ENCODE results near the gene UBE2I.

Gene UBE2I

DNA sequence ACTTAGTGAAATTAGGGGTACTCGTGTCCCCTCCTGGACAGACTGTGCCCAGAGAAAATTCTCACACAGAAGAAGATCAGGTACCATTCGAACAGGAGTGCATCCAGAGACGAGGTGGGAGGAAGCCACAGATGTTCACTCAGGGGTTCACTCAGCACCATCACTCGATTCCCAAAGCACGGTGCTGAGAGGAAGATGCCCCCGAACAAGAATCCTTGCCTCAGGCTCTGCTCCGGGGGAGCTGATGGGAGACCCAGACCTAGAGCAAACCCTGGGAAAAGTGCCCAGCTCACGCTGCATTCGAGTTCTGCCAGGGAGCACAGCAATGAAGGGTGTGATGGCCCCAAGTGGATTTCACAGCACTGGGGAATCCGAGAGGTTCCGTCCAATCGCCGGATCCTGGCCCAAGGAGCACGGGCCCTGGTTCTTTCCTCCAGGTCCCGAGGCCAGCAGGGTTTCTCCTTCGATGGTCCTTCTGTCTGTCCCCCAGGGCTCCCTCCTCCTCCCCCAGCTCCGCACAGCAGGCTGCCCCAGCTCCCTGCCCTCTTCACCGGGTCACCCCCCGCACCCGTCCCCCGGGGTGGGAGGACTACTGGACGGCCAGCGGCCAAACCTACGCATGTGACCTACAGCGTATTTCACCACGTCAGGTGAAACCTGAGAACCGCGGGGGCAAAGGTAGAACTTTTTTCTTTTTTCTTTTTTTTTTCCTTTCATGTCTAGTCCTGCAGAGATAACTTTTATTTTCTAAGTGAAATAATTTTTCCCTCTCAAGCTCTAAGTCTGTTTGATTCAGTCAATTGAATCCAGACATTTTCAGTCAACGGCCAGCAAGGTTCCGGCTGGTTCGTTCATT, 10.2 kb upstream of the UBE2I start:
- TF ChIP-seq TAF1 (IDR thresholded peaks at IDR 0.05; ENCODE audit: borderline replicate concordance, low read depth, low read length) (no peak), POLR2AphosphoS5 (IDR thresholded peaks at IDR 0.05; ENCODE audit: low read depth, low read length) (no peak), POLR2A (IDR thresholded peaks at IDR 0.05; ENCODE audit: low read depth, low read length) (no peak)
- FAIRE-seq (no peak), DNase-seq (ENCODE audit: insufficient read length) (no peak)

DNA sequence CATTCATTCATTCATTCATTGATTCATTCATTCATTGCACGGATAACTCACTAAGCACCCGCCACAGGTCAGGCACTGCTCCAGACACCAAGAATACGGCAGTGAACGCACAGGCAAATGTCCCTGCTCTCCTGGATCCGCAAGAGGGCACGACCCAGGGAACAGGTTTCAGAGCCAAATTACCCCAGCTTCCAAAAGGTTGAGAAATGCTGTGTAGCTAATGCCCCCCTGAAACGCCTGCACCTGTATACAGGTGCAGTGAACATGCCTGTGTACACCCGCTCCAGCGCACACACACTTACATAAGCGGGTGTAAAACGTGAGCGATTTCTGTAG, 9.6 kb upstream of the UBE2I start:
- DNase-seq (ENCODE audit: insufficient read length) (no peak), FAIRE-seq (no peak)
- TF ChIP-seq POLR2A (IDR thresholded peaks at IDR 0.05; ENCODE audit: low read depth, low read length) (no peak), TAF1 (IDR thresholded peaks at IDR 0.05; ENCODE audit: borderline replicate concordance, low read depth, low read length) (no peak), POLR2AphosphoS5 (IDR thresholded peaks at IDR 0.05; ENCODE audit: low read depth, low read length) (no peak)

DNA sequence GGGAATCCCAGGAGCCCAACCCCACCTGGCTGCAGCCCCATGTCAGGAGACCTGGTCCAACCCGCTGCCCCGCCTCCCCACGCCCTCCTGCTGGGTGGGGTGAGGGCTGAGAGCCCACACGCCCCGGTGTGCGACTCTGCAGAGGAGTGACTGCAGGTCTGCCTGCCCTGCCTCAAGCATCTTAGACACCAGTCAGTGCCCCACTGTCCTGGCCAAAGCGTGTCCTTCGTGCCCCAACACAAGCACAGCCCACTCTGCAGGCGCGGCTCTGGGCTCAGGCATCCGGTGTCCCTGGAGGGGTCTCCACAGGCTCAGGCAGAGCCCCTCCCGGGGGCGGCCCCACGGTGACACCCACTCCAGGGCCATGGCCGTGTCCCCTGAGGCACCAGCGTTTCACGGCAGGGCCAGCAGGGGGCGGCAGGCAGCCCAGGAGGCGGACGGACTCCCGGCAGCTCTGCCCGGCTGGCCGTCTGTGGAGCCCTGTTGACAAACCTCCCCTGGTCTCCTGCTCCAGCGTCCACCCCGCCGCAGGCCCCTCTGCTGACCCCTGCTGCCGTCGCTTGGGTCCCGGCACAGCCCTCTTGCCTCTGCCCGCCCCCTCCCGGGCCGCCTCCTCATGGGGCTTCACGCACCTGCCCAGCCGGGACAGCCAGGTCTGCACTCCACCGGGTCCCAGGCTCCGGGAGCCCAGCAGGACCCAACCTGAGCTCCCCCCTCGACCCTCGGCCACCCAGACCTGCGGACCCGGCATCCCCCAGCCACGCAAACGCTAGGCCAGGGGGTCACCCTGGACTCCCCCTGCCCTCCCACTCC, 8.6 kb upstream of the UBE2I start:
- FAIRE-seq, result peak; percentile 89
- TF ChIP-seq POLR2AphosphoS5 (IDR thresholded peaks at IDR 0.05; ENCODE audit: low read depth, low read length), result no peak
- TF ChIP-seq TAF1 (IDR thresholded peaks at IDR 0.05; ENCODE audit: borderline replicate concordance, low read depth, low read length), result no peak
- no peak for TF ChIP-seq POLR2A (IDR thresholded peaks at IDR 0.05; ENCODE audit: low read depth, low read length)
- DNase-seq (ENCODE audit: insufficient read length), result peak; percentile 95

DNA sequence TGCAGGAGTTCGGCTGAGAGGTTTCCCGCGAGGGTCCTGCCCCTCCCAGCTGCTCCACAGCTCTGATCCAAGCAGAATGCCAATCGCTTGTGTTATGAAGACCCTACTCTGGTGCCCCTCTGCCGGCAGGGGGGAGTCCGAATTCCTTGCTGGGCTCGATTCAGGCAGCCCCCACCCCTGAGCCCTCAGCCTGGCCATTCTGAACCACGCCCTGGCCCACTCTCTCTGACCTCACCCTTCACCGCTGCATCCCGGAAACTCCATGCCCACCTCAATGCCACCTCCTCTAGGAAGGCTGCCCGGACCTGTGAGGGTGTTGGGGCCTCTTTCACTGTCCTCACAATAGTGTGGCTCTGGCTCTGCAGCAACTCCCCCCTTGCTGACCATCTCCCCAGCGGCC, 7.9 kb upstream of the UBE2I start:
- DNase-seq (ENCODE audit: insufficient read length) (no peak), FAIRE-seq (no peak)
- no peak for TF ChIP-seq TAF1 (IDR thresholded peaks at IDR 0.05; ENCODE audit: borderline replicate concordance, low read depth, low read length)
- TF ChIP-seq POLR2AphosphoS5 (IDR thresholded peaks at IDR 0.05; ENCODE audit: low read depth, low read length), result no peak

DNA sequence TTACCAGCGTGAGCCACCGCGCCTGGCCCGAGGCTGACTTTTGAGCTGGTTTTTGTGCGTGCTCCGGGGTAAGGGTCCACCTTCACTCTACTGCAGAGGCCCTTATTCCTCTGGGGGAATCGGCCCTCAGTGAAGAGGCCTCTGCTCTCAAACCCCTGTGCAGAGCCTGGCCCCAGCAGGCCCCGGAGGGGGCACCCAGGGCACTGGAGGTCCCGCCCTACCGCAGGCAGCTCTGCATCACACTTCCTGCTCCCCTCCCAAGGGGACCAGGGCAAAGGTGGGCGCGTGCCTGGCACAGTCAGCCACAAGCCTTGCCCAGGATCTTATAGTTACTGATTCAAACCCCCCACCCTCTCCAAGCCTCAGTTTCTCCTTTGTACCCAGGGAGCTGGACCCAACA, 3.6 kb upstream of the UBE2I start:
- no peak for DNase-seq (ENCODE audit: insufficient read length)
- no peak for FAIRE-seq
- TF ChIP-seq POLR2A (IDR thresholded peaks at IDR 0.05; ENCODE audit: low read depth, low read length), result no peak
- no peak for TF ChIP-seq POLR2AphosphoS5 (IDR thresholded peaks at IDR 0.05; ENCODE audit: low read depth, low read length)
- no peak for TF ChIP-seq TAF1 (IDR thresholded peaks at IDR 0.05; ENCODE audit: borderline replicate concordance, low read depth, low read length)

DNA sequence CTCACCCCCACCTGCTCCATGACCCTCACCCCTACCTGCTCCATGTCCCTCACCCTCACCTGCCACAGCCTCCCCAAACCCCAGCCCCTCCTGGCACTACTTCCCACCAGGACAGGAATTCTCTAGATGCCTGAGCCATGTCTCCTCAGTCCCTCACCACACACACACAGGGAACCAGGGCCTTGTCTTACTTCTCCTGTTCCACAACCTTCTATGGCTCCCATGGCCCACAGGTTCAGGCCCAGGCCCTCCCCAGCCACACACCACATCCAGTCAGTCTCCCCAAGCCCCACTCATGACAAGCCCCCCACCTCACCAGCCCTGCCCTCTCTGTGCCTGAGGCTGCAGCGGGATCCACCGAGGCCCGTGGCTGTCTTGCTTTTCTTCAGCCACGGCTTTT, 3.1 kb upstream of the UBE2I start:
- FAIRE-seq, result no peak
- no peak for DNase-seq (ENCODE audit: insufficient read length)
- TF ChIP-seq POLR2AphosphoS5 (IDR thresholded peaks at IDR 0.05; ENCODE audit: low read depth, low read length) (no peak), POLR2A (IDR thresholded peaks at IDR 0.05; ENCODE audit: low read depth, low read length) (no peak), TAF1 (IDR thresholded peaks at IDR 0.05; ENCODE audit: borderline replicate concordance, low read depth, low read length) (no peak)

DNA sequence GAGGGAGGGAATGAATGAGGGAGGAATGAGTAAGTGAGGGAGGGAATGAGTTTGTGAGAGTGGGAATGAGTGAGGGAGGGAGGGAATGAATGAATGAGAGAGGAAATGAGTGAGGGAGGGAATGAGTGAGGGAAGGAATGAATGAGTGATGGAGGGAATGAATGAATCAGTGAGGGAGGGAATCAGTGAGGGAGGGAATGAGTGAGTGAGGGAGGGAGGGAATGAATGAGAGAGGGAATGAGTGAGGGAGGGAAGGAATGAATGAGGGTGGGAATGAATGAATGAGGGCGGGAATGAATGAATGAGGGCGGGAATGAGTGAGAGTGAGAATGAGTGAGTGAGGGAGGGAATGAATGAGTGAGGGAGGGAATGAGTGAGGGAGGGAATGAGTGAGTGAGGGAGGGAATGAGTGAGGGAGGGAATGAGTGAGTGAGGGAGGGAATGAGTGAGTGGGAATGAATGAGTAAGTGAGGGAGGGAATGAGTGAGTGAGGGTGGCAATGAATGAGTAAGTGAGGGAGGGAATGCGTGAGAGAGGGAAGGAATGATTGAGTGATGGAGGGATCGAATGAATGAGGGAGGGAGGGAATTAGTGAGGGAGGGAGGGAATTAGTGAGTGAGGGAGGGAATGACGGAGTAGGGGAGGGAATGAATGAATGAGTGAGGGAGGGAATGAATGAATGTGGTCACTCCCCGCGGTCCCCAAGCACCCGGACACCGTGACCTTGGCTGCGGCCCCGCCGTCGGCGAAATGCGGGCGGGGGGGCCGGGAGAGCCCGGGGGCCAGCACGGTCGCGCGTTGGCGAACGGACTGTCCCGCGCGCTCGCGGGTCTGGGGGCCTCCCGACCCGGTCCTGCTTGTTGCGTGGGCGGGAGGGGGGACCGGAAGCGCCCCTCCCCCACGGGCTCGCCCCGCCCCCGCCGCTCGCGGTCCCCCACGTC, 1.1 kb upstream of the UBE2I start:
- DNase-seq (ENCODE audit: insufficient read length) (peak; percentile 65), FAIRE-seq (no peak)
- TF ChIP-seq POLR2A (IDR thresholded peaks at IDR 0.05; ENCODE audit: low read depth, low read length), result peak; percentile 38; the same call in 1 of the 2 replicates
- no peak for TF ChIP-seq TAF1 (IDR thresholded peaks at IDR 0.05; ENCODE audit: borderline replicate concordance, low read depth, low read length)
- TF ChIP-seq POLR2AphosphoS5 (IDR thresholded peaks at IDR 0.05; ENCODE audit: low read depth, low read length), result peak; percentile 63

DNA sequence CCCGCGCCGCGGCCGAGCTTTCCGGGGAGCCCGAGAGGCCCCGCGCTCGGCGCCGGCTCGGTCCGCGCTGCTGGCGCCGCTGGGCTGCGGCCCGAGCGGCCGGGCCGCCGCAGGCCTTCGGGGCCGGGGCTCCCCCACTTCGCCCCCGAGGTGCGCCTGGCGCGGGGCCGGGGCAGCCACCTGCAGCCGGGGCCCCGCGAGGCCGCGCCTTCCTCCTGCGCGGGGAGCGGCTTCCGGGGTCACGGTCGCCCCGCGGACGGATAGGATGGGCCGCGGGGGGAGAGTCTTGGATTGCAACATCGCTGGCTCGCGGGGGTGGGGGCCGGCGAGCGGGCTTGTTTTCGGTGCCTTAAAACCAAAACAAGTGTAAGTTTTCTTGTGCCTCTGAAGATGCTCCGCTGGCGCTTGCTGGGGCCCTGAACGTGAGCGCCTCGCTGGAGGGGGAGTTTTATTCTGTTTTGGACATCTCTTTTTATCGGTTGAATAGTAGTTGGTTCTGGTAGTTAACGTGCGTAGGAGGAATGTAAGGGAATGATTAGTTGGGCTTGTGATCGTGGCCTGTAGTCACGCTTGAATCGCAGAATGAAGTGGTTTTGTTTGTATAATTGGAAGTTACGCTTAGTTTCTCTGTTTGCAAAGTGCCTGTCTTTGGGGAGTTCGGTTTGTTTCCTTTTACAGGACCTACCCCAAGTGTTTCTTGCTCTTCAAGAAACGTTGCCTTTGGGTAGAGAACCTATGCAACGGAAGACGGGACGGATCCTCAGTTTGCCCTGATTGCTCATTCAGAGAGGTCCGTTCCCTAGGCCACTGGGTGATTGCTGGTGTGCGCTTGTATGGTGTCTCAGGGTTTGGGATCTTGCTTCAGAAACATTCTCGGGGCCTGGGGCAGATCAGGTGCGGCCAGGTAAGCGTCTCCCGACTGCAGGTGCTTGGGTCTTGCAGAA, 724 bp downstream of the UBE2I start:
- no peak for TF ChIP-seq TAF1 (IDR thresholded peaks at IDR 0.05; ENCODE audit: borderline replicate concordance, low read depth, low read length)
- peak; percentile 10; the same call in 1 of the 2 replicates for TF ChIP-seq POLR2A (IDR thresholded peaks at IDR 0.05; ENCODE audit: low read depth, low read length)
- no peak for TF ChIP-seq POLR2AphosphoS5 (IDR thresholded peaks at IDR 0.05; ENCODE audit: low read depth, low read length)
- FAIRE-seq (peak; percentile 93), DNase-seq (ENCODE audit: insufficient read length) (no peak)

DNA sequence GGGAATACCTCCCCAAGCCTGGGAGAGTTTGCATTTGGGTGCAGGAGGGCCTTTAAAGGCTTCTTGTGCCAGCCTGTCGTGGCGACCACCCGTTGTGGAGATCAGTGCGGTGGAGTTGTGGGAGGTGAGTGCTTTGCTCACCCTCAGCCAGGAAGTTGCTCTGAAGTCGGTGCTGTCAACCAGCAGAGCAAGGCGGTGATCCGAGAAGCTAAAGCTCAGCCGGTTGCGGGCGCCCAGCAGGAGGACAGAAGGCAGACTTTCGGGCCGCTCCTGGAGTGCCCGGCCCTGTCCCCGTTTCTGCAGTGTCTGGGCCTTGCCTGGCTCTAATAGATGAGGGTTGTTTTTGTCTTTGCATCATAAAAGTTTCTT, 1.4 kb downstream of the UBE2I start:
- no peak for TF ChIP-seq TAF1 (IDR thresholded peaks at IDR 0.05; ENCODE audit: borderline replicate concordance, low read depth, low read length)
- no peak for TF ChIP-seq POLR2A (IDR thresholded peaks at IDR 0.05; ENCODE audit: low read depth, low read length)
- no peak for TF ChIP-seq POLR2AphosphoS5 (IDR thresholded peaks at IDR 0.05; ENCODE audit: low read depth, low read length)
- no peak for FAIRE-seq
- no peak for DNase-seq (ENCODE audit: insufficient read length)

DNA sequence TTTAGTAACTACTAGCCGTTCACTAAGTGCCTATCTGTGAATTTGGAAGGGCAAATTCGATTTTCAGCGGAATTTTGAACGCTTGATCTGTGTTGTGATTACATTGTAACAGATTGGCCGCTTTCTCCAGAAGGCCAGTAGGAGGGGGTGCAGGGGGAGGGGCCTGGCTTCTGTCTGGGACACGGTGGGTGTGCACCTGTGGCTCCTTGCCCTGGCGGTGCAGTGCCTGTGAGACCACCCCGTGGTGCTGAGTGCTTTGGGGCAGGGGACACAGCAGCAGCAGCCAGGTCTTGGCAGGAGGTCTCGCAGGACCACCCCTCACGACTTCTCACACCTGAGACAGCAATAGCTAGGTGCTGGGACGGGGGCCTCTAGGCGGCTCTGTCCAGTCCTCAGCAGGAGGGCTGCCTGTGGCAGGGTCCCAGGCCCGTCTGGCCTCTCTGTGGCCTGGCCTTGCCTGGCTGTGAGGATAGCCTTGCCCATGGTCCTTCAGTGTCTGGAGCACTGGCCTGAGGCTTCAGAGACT, 1.8 kb downstream of the UBE2I start:
- DNase-seq (ENCODE audit: insufficient read length) (no peak), FAIRE-seq (no peak)
- TF ChIP-seq POLR2A (IDR thresholded peaks at IDR 0.05; ENCODE audit: low read depth, low read length), result peak; percentile 19; the same call in 1 of the 2 replicates
- TF ChIP-seq TAF1 (IDR thresholded peaks at IDR 0.05; ENCODE audit: borderline replicate concordance, low read depth, low read length), result no peak

Data from GM12892 (cell line).